Right renal cortex interstitium (tissue), 3 donors: ENCODE data around the gene CCL25. TPM values are rescaled to one million over a fixed set of nuclear protein-coding genes. Genes with fewer than 3 reads are reported as not detected.

Source experiments
- DNase-seq, 3 donors: peaks; one replicate each; pipeline ENCODE4 v3.0.0-alpha.2; 2013; ENCODE audit warnings: low read depth in 3 of 3, low spot score in 2 of 3
- polyA plus RNA-seq, 3 donors: library from polyadenylated mRNA; unstranded; fragments of 120-200 nt; gene quantifications; one replicate each; pipeline ENCODE4 v1.2.1, GENCODE V29; 2013; ENCODE audit not compliant: insufficient read length in 3 of 3

The CCL25 gene
- polyA plus RNA-seq, 3 donors, result 0.22 to 0.24 TPM; not detected in 1

DNA sequence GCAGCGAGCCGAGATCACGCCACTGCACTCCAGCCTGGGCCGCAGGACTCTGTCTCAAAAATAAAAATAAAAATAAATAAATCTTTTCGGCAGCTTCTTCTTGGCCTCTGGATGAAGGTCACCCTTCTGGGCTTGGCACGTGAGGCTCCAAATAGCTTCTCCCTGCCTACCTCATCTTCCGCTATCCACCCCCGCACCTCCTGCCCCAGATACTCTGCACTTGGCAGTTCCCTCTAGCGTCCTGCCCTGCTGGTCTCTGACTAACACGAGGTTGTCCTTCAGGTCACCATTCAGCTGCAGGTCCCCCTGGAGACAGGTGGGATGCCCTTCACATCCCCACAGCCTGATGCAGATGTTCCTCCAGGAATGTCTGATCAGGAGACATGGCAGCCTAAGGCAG is 8.5 kb upstream of the CCL25 start:
- DNase-seq, result no peak

GRCh38 chr19:8045872-8046568 is 6.5 kb upstream of the CCL25 start:
- DNase-seq, result no peak

DNA sequence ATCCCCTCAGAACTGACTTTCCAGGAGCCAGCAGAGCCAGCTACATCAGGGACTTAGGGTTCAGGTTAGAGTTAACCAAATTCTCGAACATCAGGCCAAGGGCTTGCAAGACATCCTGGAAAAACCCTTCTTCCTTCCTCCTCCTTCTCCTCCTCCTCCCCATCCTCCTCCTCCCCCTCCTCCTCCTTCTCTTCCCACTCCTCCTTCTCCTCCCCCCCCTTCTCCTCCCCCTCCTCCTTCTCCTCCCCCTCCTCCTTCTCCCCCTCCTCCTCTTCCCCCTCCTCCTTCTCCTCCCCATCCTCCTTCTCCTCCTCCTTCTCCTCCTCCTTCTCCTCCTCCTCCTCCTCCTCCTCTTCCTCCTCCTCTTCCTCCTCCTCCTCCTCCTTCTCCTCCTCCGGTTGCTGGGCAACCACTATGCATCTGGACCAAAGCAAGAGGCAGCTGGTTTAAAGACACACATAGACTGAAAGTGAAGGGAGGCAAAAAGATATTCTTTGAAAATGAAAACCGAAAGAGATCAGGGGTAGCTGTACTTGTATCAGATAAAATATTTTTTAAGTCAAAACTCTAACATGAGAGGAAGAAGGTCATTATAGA is 5.9 kb upstream of the CCL25 start:
- DNase-seq, result no peak

DNA sequence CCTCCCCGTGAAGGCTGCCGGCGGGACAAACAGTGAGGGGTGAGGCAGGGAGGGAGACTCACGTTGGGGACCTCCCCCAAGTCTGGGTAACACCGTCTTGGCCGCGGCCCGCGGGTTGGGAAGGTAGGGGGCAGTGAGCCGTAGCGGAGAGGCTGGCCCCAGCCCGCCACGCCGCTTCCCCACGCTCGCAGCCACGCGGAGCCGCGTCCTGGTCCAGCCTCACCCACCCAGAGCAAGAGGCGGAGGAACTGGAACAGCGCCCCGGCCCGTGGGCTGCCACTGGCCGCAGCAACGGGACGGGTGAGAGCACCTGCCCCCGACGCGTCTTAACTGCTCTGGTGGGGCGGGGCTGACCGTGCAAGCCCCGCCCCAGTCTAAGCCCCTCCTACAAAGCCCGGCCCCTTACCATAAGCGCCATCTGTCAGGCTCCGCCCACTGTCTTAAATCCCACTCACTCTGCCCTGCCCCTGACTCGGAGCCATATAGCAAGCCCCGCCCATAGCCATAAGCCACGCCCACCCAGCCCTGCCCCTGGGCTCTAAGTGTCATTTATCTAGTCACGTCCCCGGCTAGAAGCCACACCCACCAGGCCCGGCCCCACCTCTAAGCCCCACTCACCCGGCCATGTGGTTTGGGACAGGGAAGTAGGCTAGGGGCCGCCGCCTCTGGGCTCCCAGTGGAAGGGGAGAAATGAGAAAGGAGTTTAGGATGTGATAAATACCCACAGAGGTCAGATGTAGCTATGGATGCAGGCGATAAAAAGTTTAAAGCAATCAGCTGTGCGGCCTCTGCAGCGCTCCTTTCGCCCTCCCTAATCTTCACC is 2.1 kb upstream of the CCL25 start:
- DNase-seq, result peak; percentile 59 to 75 (median 71)

DNA sequence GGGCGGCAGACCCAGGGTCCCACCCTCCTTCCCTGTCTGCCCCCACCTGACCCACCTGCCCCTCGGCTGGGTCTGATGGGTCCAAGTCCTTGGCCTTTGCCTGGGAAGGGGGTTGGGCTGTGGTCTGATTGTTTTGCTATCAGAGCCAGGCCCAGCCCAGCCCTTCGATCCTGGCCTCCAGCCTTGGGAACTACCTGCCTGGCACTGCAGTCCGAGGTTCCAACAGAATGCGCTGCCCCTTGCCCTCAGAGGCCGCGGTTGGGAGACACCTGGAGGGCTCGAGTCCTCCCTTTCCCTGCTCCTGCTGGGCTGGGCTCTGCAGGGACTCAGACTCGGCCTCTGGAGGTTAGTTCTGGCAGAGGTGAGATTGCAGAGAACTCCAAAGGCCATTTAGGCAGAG is 1.6 kb downstream of the CCL25 start:
- DNase-seq, result no peak

DNA sequence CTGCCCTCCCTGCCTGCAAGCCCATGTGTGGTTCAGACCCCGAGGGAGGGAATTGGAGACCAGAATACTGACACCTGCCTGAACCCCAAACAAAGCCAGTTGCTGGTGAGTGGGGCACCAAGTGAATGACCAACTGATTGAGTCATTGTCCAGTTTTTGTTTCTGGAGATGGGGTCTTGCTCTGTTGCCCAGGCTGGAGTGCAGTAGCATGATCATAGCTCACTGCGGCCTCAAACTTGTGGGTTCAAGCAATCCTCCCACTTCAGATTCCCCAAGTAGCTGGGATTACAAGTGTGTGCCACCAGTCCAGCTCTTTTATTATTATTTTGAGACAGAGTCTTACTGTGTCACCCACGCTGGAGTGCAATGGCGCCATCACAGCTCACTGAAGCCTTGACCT is 4.0 kb downstream of the CCL25 start:
- DNase-seq, result no peak

DNA sequence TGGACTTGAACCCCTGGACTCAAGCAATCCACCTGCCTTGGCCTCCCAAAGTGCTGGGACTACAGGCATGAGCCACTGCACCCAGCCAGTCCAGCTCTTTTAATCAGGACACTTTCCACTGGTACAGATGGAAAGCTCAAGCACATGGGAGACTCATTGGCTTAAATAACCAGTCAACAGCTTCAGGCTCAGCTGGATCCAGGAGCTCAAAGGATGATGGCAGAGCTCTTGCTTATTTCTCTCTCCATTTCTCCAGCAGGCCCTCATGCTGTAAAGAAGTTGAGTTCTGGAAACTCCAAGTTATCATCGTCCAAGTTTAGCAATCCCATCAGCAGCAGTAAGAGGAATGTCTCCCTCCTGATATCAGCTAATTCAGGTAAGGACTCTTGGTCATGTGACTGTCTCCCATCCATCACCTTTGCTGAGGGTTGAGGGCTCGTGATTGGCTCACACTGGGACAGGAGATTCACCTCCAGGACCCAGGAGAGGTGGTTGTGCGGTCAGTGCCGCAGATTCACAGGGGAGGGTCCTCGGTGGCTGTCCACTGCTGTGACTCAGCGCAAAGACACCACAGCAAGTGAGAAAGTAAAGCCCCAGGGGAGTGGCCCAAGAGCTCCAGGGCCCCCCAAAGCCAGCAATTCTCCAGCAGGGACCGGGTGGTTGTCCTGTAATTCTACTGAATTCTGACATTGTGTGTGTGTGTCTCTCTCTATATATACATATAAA is 5.1 kb downstream of the CCL25 start:
- no peak for DNase-seq

DNA sequence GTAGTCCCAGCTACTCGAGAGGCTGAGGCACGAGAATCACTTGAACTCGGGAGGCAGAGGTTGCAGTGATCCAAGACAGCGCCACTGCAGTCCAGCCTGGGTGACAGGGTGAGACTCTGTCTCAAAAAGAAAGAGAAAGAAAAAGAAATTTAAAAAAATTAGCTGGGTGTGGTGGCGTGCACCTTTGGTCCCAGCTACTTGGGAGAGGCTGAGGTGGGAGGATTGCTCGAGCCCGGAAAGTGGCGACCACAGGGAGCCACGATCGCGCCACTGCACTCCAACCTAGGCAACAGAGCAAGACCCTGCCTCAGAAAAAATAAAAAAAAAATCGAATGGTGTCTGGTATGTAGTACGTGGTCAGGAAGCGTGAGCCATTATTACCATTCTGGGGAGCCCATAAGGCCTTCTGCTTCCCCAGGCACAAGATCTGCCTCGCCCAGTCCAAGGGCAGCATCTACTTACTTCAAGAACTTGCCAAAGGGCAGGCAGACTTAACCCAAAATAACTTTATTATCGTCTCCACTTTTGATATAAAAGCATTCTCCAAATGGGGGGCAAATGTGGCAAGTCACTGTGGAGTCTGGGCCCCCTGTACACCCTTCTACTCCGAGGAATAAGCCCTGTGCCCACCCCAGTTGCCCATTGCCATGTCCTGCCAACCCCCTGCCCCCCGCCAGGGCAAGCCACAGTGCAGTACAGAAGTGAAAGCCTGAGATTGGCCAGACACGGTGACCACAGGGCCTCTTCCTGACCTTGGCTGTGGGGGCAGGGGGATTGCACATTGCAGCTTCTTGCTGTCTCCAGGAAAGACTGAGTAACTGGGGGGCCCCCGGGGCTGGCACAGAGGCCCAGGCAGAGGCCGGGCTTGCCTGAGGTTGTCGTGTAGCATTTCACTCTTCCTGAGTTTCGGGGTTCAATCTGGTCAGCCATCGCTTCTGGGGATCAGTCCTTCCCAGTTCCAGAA is 12.6 kb downstream of the CCL25 start:
- no peak for DNase-seq

GRCh38 chr19:8065875-8066261 is 13.3 kb downstream of the CCL25 start:
- no peak for DNase-seq

DNA sequence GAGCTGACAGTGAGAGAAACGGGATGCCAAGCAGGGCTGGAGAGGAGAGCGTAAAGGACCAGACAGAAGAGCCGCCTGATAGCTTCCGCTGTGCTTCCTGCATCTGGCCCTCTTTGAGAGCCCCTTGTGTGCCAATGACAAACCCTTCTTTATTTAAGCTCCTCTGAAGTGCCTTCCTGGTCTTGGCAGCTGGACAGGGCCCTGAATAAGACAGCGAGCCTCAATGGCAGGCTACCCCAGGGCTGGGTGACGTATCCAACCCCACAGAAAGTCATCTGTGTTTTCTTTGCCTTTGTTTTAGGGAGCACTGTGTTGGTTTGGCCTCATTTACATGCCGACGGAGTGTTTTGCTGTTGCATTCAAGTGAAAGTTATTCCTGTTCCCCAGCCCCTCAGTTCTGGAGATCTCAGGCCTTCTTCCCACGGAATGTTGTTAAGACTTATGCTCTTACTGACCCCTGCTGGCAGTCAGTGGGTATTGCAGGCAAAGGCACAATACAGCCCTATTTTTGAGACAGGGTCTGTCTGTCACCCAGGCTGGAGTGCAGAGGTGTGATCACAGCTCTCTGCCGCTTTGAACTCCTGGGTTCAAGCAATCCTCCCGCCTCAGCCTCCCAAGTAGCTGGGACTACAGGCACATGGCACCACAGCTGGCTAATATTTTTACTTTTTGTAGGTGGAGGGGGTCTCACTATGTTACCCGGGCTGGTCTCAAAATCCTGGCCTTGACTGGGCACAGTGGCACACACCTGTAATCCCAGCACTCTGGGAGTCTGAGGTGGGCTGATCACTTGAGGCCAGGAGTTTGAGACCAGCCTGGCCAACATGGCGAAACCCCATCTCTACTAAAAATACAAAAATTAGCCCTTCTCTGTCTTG is 16.8 kb downstream of the CCL25 start:
- DNase-seq, result no peak

GRCh38 chr19:8071912-8072311 is 19.4 kb downstream of the CCL25 start:
- no peak for DNase-seq

DNA sequence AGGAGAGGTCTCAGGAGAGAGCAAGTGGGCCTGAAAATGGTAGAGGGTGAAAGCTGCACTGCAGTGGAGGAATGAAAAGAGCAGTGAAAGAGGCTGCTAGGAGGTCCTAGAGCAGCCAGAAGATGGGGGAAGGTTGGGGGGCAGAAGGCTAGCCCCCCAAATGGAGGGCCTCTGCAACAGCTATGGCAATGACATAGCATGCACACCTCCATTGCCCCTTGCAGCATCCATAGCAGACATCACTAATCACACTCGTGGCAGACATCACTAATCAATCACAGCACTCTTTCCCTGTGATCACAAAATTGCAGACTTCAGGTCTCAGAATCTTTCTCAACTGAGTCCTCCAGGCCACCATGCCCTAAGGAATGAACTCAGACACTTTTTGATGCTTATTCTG is 21.9 kb downstream of the CCL25 start:
- no peak for DNase-seq

DNA sequence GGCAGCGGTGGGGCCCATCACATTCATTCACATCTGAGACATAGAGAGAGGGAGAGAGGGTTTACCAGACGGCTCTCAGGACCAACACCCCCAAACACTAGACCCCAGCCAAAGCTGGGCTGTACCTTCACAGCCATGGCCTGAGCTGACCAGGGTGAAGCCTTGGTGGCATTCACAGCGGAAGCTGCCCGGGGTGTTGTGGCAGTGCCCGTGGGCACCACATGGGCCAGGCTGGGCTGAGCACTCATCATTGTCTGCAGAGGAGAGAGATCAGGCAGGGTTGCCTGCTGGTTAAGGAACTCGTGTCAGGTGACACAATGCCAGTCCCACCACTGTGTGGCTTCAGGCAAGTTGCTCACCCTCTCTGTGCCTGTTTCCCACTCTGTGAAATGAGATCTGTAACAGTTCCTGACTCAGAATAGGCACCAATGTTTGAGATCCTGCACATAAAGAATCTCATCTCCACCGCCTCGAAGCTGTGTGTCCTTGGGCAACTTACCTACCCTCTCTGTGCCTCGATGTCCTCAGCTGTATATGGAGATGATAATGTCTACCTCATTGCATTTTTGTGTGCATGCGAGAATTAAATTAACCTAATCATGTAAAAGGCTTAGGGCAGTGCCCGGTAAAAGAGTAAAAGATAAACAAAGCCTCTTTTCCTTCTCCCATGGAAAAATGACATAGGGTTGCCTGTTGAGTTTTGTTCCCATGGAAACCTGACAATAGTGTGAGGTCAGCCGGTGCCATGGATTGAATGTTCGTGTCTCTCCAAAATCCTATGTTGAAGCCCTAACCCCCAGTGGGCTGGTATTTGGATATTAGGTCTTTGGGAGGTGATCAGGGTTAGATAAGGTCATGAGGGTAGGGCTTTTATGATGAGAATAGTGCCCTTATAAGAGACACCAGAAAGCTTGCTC is 22.9 kb downstream of the CCL25 start:
- no peak for DNase-seq

DNA sequence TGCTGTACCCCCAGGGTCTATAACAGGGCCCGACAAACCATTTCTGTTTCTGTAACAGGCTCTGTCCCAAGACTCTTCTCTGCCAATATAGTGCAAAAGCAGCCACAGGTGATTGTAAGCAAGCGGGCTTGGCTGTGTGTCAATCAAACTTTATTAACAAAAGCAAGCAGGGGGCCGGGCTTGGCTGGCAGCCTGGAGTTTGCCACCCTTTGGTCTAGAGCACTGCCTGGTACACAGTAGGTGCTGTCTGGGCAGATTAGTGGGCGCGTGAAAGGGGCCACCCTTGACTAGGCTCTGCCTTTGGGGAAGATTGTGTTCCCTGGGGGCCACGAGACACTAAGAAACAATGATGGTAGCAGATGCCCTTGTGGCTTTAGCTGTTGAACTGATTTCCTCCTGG is 27.4 kb downstream of the CCL25 start:
- DNase-seq, result no peak

DNA sequence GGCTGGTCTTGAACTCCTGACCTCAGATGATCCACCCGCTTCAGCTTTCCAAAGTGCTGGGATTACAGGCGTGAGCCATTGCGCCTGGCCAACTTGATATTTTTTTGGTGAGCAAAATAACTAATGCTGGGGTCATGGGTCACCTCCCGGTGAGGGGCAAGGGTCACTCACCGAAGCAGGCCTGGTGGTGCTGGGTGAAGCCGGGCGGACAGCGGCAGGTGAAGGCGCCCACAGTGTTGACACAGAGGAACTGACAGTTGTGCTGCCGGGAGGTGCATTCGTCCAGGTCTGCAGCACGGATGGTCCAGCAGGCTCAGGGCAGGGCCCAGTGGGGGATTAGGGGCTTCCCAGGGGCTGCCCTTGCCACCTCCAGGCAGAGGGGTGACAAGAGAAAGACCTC is 28.3 kb downstream of the CCL25 start:
- DNase-seq, result no peak

- DNase-seq, result no peak
Measured at GRCh38 chr19:8081569-8082550, 29.3 kb downstream of the CCL25 start.

- no peak for DNase-seq
Measured at GRCh38 chr19:8083141-8083540, 30.6 kb downstream of the CCL25 start.
